H1 (cell line): Measurements from ENCODE around the gene FAAH. TPM values are rescaled to one million over a fixed set of nuclear protein-coding genes. Genes with fewer than 3 reads are reported as not detected.

Experiments used
- CTCF ChIA-PET: fragments of 300-600 bp; sonication (Branson Sonifier 250); formaldehyde crosslinking; loops from one replicate; lab custom pipeline; 2021; ENCODE audit not compliant: partially characterized antibody; lab: Charles Lee
- POLR2A ChIA-PET: fragments of 300-600 bp; sonication (Branson Sonifier 250); formaldehyde crosslinking; loops from one replicate; lab custom pipeline; 2021; ENCODE audit warnings: inconsistent platforms; ENCODE audit not compliant: partially characterized antibody; lab: Charles Lee
- DNase-seq, 2 experiments: peaks; one replicate each; pipeline versions ENCODE4 v3.0.0 to v3.0.0-alpha.2; 2010 to 2022; ENCODE audit warnings: low spot score in 2 of 2, low read depth in 1 of 2, mixed read lengths in 1 of 2
- FAIRE-seq: peaks from 2 replicates; lab custom pipeline; 2011; peaks lifted over from hg19 to GRCh38; lab: Jason Lieb, UNC
- H2AFZ ChIP-seq: 2 replicates; pipeline ENCODE4 v1.8.1; 2012; ENCODE audit warnings: low read length, inconsistent platforms
- H2AK5ac ChIP-seq: 2 replicates; pipeline ENCODE4 v1.6.1; 2013; ENCODE audit warnings: low read depth, low read length
- H2BK120ac ChIP-seq: replicated peaks from 2 replicates; pipeline ENCODE3; 2013; ENCODE audit warnings: low read depth, low read length, inconsistent platforms
- H2BK12ac ChIP-seq: 2 replicates; pipeline ENCODE4 v1.6.1; 2013; ENCODE audit warnings: low read depth, low read length
- H2BK15ac ChIP-seq: 2 replicates; pipeline ENCODE4 v1.6.1; 2013; ENCODE audit warnings: low read length
- H2BK20ac ChIP-seq: 2 replicates; pipeline ENCODE4 v1.6.1; 2013; ENCODE audit warnings: low read length
- H2BK5ac ChIP-seq: 2 replicates; pipeline ENCODE4 v1.6.1; 2013; ENCODE audit warnings: low read depth, low read length
- H3K14ac ChIP-seq: 2 replicates; pipeline ENCODE4 v1.6.1; 2013; ENCODE audit warnings: inconsistent platforms; ENCODE audit not compliant: insufficient read length
- H3K18ac ChIP-seq: 2 replicates; pipeline ENCODE4 v1.6.1; 2013; ENCODE audit warnings: low read length; ENCODE audit errors: extremely low read depth
- H3K23ac ChIP-seq: 2 replicates; pipeline ENCODE4 v1.6.1; 2013; ENCODE audit warnings: inconsistent platforms; ENCODE audit not compliant: insufficient read length
- H3K23me2 ChIP-seq: 2 replicates; pipeline ENCODE4 v1.6.1; 2013; ENCODE audit warnings: low read depth, low read length
- H3K27ac ChIP-seq: 2 replicates; pipeline ENCODE4 v1.6.1; 2011; ENCODE audit warnings: low read depth, low read length, inconsistent platforms
- H3K27me3 ChIP-seq, 4 experiments: replicated peaks in 1 of 4; 1 replicate in 1 of 4; 2 replicates in 3 of 4; pipeline versions ENCODE4 v1.6.1 to v1.8.1; 2011 to 2013; ENCODE audit warnings: low read length in 3 of 4, mild to moderate bottlenecking in 3 of 4, inconsistent platforms in 2 of 4, mixed read lengths in 2 of 4, moderate library complexity in 1 of 4; ENCODE audit not compliant: control insufficient read depth in 3 of 4, insufficient read depth in 3 of 4; ENCODE audit errors: extremely low read depth in 1 of 4
- H3K36me3 ChIP-seq, 4 experiments: 2 replicates each; pipeline versions ENCODE4 v1.6.1 to v1.8.1; 2011 to 2013; ENCODE audit warnings: mild to moderate bottlenecking in 4 of 4, low read length in 3 of 4, moderate library complexity in 2 of 4, control low read depth in 1 of 4, inconsistent platforms in 1 of 4; ENCODE audit not compliant: insufficient read depth in 4 of 4, control insufficient read depth in 2 of 4
- H3K4ac ChIP-seq: replicated peaks from 2 replicates; pipeline ENCODE3; 2013; ENCODE audit warnings: low read length, low read depth, mixed read lengths, inconsistent platforms; ENCODE audit not compliant: insufficient read length
- H3K4me1 ChIP-seq, 4 experiments: replicated peaks in 1 of 4; 1 replicate in 1 of 4; 2 replicates in 3 of 4; pipeline versions ENCODE4 v1.6.1 to v1.8.1; 2011 to 2013; ENCODE audit warnings: low read length in 3 of 4, inconsistent platforms in 2 of 4, mixed read lengths in 1 of 4; ENCODE audit not compliant: insufficient read depth in 4 of 4, control insufficient read depth in 3 of 4
- H3K4me2 ChIP-seq, 2 experiments: 2 replicates each; pipeline versions ENCODE4 v1.6.1 to v1.8.1; 2011 to 2013; ENCODE audit warnings: low read depth in 2 of 2, low read length in 2 of 2, control low read depth in 1 of 2, inconsistent platforms in 1 of 2, mild to moderate bottlenecking in 1 of 2; ENCODE audit not compliant: insufficient read depth in 1 of 2
- H3K4me3 ChIP-seq, 4 experiments: fragments of 200-600, 300-600 bp in 1 of 4; sonication (generic), shearing (Covaris generic), sonication (Bioruptor Twin) in 1 of 4; 2 replicates each; pipeline versions ENCODE4 v1.5.1 to v1.8.1; 2011 to 2016; ENCODE audit warnings: low read length in 4 of 4, low read depth in 3 of 4, control low read depth in 2 of 4, inconsistent platforms in 2 of 4, mild to moderate bottlenecking in 2 of 4, mixed read lengths in 1 of 4, moderate library complexity in 1 of 4; ENCODE audit not compliant: insufficient read depth in 2 of 4; ENCODE audit errors: extremely low read depth in 1 of 4
- H3K56ac ChIP-seq: replicated peaks from 2 replicates; pipeline ENCODE3; 2013; ENCODE audit warnings: low read depth, mild to moderate bottlenecking, mixed read lengths, low read length, inconsistent platforms; ENCODE audit not compliant: insufficient read length
- H3K79me1 ChIP-seq: 2 replicates; pipeline ENCODE4 v1.6.1; 2013; ENCODE audit warnings: low read depth, low read length, control low read depth
- H3K79me2 ChIP-seq, 2 experiments: 2 replicates each; pipeline versions ENCODE4 v1.6.1 to v1.8.1; 2012 to 2013; ENCODE audit warnings: low read length in 2 of 2, mild to moderate bottlenecking in 2 of 2, inconsistent platforms in 1 of 2; ENCODE audit not compliant: insufficient read depth in 2 of 2, control insufficient read depth in 1 of 2
- H3K9ac ChIP-seq, 4 experiments: replicated peaks in 1 of 4; 1 replicate in 1 of 4; 2 replicates in 3 of 4; pipeline versions ENCODE4 v1.6.1 to v1.8.1; 2011 to 2013; ENCODE audit warnings: low read depth in 3 of 4, low read length in 3 of 4, control low read depth in 2 of 4, mild to moderate bottlenecking in 2 of 4, moderate library complexity in 2 of 4, inconsistent platforms in 1 of 4; ENCODE audit errors: extremely low read depth in 1 of 4
- H3K9me3 ChIP-seq, 2 experiments: 2 replicates each; pipeline versions ENCODE4 v1.6.1 to v1.8.1; 2012 to 2013; ENCODE audit warnings: mild to moderate bottlenecking in 2 of 2, moderate library complexity in 2 of 2, control low read depth in 1 of 2, inconsistent platforms in 1 of 2, low read depth in 1 of 2, low read length in 1 of 2, mixed read lengths in 1 of 2; ENCODE audit not compliant: insufficient read depth in 2 of 2
- H4K20me1 ChIP-seq, 2 experiments: replicated peaks in 1 of 2; 2 replicates each; pipeline versions ENCODE3 to v1.8.1; 2011 to 2013; ENCODE audit warnings: inconsistent platforms in 2 of 2, low read length in 2 of 2, mild to moderate bottlenecking in 1 of 2; ENCODE audit not compliant: insufficient read depth in 2 of 2, control insufficient read depth in 1 of 2
- H4K5ac ChIP-seq: 2 replicates; pipeline ENCODE4 v1.6.1; 2013; ENCODE audit warnings: low read length, low read depth, mixed read lengths, inconsistent platforms; ENCODE audit not compliant: insufficient read length
- H4K8ac ChIP-seq: 2 replicates; pipeline ENCODE4 v1.8.0; 2013; ENCODE audit warnings: mild to moderate bottlenecking, moderate library complexity, low read length, inconsistent platforms; ENCODE audit not compliant: insufficient read depth; ENCODE audit errors: extremely low read depth
- H4K91ac ChIP-seq: replicated peaks from 2 replicates; pipeline ENCODE3; 2013; ENCODE audit warnings: low read length, mixed read lengths, inconsistent platforms; ENCODE audit not compliant: insufficient read length
- ATF2 ChIP-seq: IDR thresholded peaks from 2 replicates; pipeline ENCODE4 v1.6.1; 2012; ENCODE audit warnings: low read length, inconsistent platforms
- ATF3 ChIP-seq: IDR thresholded peaks from 2 replicates; pipeline ENCODE4 v1.6.1; 2011; ENCODE audit warnings: low read depth, mild to moderate bottlenecking, low read length; ENCODE audit not compliant: insufficient read depth
- CHD2 ChIP-seq: IDR thresholded peaks from 2 replicates; pipeline ENCODE4 v1.6.1; 2012; ENCODE audit warnings: low read length, improper control_type of control experiment
- EGR1 ChIP-seq: IDR thresholded peaks from 2 replicates; pipeline ENCODE4 v1.6.1; 2011; ENCODE audit warnings: low read depth, low read length, borderline replicate concordance
- FOSL1 ChIP-seq: IDR thresholded peaks from 2 replicates; pipeline ENCODE4 v1.6.1; 2011; ENCODE audit warnings: mild to moderate bottlenecking, low read depth, low read length, moderate library complexity; ENCODE audit not compliant: insufficient read depth
- POLR2A ChIP-seq, 2 experiments: IDR thresholded peaks; 1 replicate in 1 of 2; 2 replicates in 1 of 2; pipeline ENCODE4 v1.6.1; 2011; ENCODE audit warnings: low read depth in 2 of 2, low read length in 2 of 2, mild to moderate bottlenecking in 2 of 2; ENCODE audit errors: control extremely low read depth in 1 of 2
- SAP30 ChIP-seq: fragments of 300-600 bp; sonication (generic); IDR thresholded peaks from 2 replicates; pipeline ENCODE4 v1.7.1; 2012; ENCODE audit warnings: low read length, moderate library complexity, mild to moderate bottlenecking, inconsistent platforms; ENCODE audit not compliant: insufficient read depth, insufficient replicate concordance
- SIRT6 ChIP-seq: IDR thresholded peaks from one replicate; pipeline ENCODE4 v1.7.1; 2012; ENCODE audit warnings: low read length, inconsistent platforms
- SUZ12 ChIP-seq: fragments of 200-600 bp; sonication (generic); IDR thresholded peaks from 2 replicates; pipeline ENCODE4 v1.6.1; 2012; ENCODE audit warnings: mild to moderate bottlenecking, inconsistent platforms, low read length, moderate library complexity, mixed read lengths
- USF2 ChIP-seq: IDR thresholded peaks from 2 replicates; pipeline ENCODE4 v1.6.1; 2011; ENCODE audit warnings: low read length, improper control_type of control experiment
- ZNF274 ChIP-seq: IDR thresholded peaks from 2 replicates; pipeline ENCODE4 v1.7.0; 2012; ENCODE audit warnings: low read length, borderline replicate concordance; ENCODE audit errors: extremely low read depth
- WGBS, 2 experiments: shearing (Covaris generic) in 1 of 2; methylation state at CpG; one replicate each; pipeline versions ENCODE4 v1.1.6 to v1.1.7; 2013 to 2015; ENCODE audit warnings: low lambda C conversion rate in 2 of 2, mixed read lengths in 2 of 2, inconsistent platforms in 1 of 2, low coverage in 1 of 2, missing lambda C conversion rate in 1 of 2; ENCODE audit not compliant: insufficient replicate concordance in 2 of 2, insufficient coverage in 1 of 2, insufficient read length in 1 of 2; ENCODE audit errors: extremely low coverage in 1 of 2, missing lambda C conversion rate in 1 of 2; 5-methylcytosine and 5-hydroxymethylcytosine counted together
- polyA plus RNA-seq, 7 experiments: library from polyadenylated mRNA; depleted of rRNA in 3 of 7; stranded (reverse) in 5 of 7; unstranded in 2 of 7; fragments of >200 nt in 5 of 7; fragments of 200-250 nt in 2 of 7; gene quantifications; 1 replicate in 5 of 7; 2 replicates in 1 of 7; 4 replicates in 1 of 7; pipeline versions ENCODE4 v1.2.1 to v1.2.3, GENCODE V29; 2011 to 2013; ENCODE audit warnings: missing spikeins in 2 of 7, mixed read lengths in 2 of 7
- total RNA-seq: library from RNA; stranded (reverse); fragmentation: NEBNext Ultra II Directional; extraction: Animal tissue kit (Norgen Biotek cat#: 25700); gene quantifications from 2 replicates; pipeline ENCODE4 v1.2.1, GENCODE V29; 2021

FAAH gene
- total and polyA plus RNA-seq, 2 of the 8 experiments (the other 6 are each of a cell fraction or from before 2014, with no cell fraction given) = 41.2 to 47.3 TPM

GRCh38 chr1:46424730-46425129, 30.6 kb downstream of the FAAH start:
- no peak overlapping the region for H3K18ac ChIP-seq
- WGBS, 2 experiments = 92% methylated on average over 4 of the region's 4 CpGs; no CpG with 5 or more reads in 1 of the 2 experiments
- FAIRE-seq (no peak), DNase-seq (no peak)
- H2BK120ac ChIP-seq = no peak overlapping the region
- H4K8ac ChIP-seq = no peak overlapping the region
- H4K20me1 ChIP-seq = no peaks in the 10 kb centered on the region
- no peak overlapping the region for H3K4me2 ChIP-seq
- H2BK12ac ChIP-seq = no peak overlapping the region
- H3K36me3 ChIP-seq = no peaks in the 10 kb centered on the region
- H2BK5ac ChIP-seq = no peak overlapping the region; the same call in 1 of the 2 replicates
- CTCF ChIA-PET = interaction anchor here (0.9 to 27.2 kb wide), 8 partner anchors 9 to 106 kb away, joined by 3 to 513 read pairs (median 7); no protein-coding TSS in a partner anchor
- H3K4me1 ChIP-seq = no peaks in the 10 kb centered on the region
- H2AK5ac ChIP-seq = no peak overlapping the region
- no peaks in the 10 kb centered on the region for H3K79me1 ChIP-seq
- no peak overlapping the region for H4K91ac ChIP-seq
- no peaks in the 10 kb centered on the region; a peak in 1 of 7 replicates for H3K27me3 ChIP-seq
- POLR2A ChIA-PET = interaction anchor here (1.1 to 11.1 kb wide), 4 partner anchors 8 to 23 kb away, joined by 3 to 80 read pairs (median 5); no protein-coding TSS in a partner anchor
- no peak overlapping the region for H3K23ac ChIP-seq
- H3K14ac ChIP-seq = no peak overlapping the region
- H2BK20ac ChIP-seq = no peak overlapping the region
- no peak overlapping the region for H2AFZ ChIP-seq
- H3K23me2 ChIP-seq = no peaks in the 10 kb centered on the region
- no peak overlapping the region for H3K4ac ChIP-seq
- H3K4me3 ChIP-seq = no peak overlapping the region
- no peak overlapping the region for H2BK15ac ChIP-seq
- no peaks in the 10 kb centered on the region for H3K9me3 ChIP-seq
- no peak overlapping the region for H3K56ac ChIP-seq
- H3K79me2 ChIP-seq = no peaks in the 10 kb centered on the region
- no peak overlapping the region for H3K9ac ChIP-seq
- H3K27ac ChIP-seq = no peak overlapping the region
- no peak overlapping the region for H4K5ac ChIP-seq
- TF ChIP-seq FOSL1 (no peak), SIRT6 (no peak), SAP30 (no peak), SUZ12 (no peak), CHD2 (no peak), USF2 (no peak), EGR1 (no peak), ATF3 (no peak), ATF2 (no peak), ZNF274 (no peak), POLR2A (IDR thresholded peaks at IDR 0.05; ENCODE audit: control extremely low read depth in 1 of 2, low read depth in 2 of 2, low read length in 2 of 2) (no peak)
